Upper lobe of left lung (tissue), 6 donors: ENCODE measurements around the gene PACSIN3. TPM values are rescaled to one million over a fixed set of nuclear protein-coding genes. Genes with fewer than 3 reads are reported as not detected.

Experiments used
- ATAC-seq, 2 donors: fragments of 200-7000 bp; cut with Tn5 transposase; one replicate each; pipeline ENCODE4 v1.9.1; 2022; ENCODE audit warnings: mild to moderate bottlenecking in 2 of 2, moderate library complexity in 2 of 2; ENCODE audit not compliant: low FRiP score in 2 of 2
- DNase-seq, 2 donors: peaks; one replicate each; pipeline ENCODE4 v3.0.0-alpha.2; 2019 to 2020
- H3K27ac ChIP-seq, 4 donors: fragments of 200-600 bp; sonication (generic); one replicate each; pipeline ENCODE4 v1.5.1; 2016 to 2019
- H3K27me3 ChIP-seq, 4 donors: fragments of 200-600 bp; sonication (generic); one replicate each; pipeline ENCODE4 v1.5.1; 2017 to 2019
- H3K36me3 ChIP-seq, 4 donors: fragments of 200-600 bp; sonication (generic); one replicate each; pipeline ENCODE4 v1.5.1; 2016 to 2019
- H3K4me1 ChIP-seq, 4 donors: fragments of 200-600 bp; sonication (generic); one replicate each; pipeline ENCODE4 v1.5.1; 2018 to 2019
- H3K4me3 ChIP-seq, 4 donors: fragments of 200-600 bp; sonication (generic); one replicate each; pipeline ENCODE4 v1.5.1; 2017 to 2019; ENCODE audit warnings: mild to moderate bottlenecking in 2 of 4, moderate library complexity in 1 of 4
- H3K9me3 ChIP-seq, 4 donors: fragments of 200-600 bp; sonication (generic); one replicate each; pipeline ENCODE4 v1.5.1; 2018 to 2019
- EP300 ChIP-seq, 4 donors: sonication (generic); formaldehyde crosslinking; IDR thresholded peaks; one replicate each; pipeline ENCODE4 v1.5.1; 2017; ENCODE audit warnings: antibody characterized with exemption in 4 of 4, control low read depth in 2 of 4
- POLR2A ChIP-seq, 4 donors: fragments of 450-650 bp; IDR thresholded peaks; one replicate each; pipeline ENCODE4 v1.5.1; 2016 to 2017; ENCODE audit warnings: antibody characterized with exemption in 4 of 4, mild to moderate bottlenecking in 2 of 4
- POLR2AphosphoS5 ChIP-seq, 2 donors: sonication (generic); formaldehyde crosslinking; IDR thresholded peaks; one replicate each; pipeline ENCODE4 v1.5.1; 2017; ENCODE audit warnings: antibody characterized with exemption in 2 of 2
- WGBS, 2 donors: methylation state at CpG; one replicate each; pipeline ENCODE4 v1.1.5; 2017 to 2018; 5-methylcytosine and 5-hydroxymethylcytosine counted together
- total RNA-seq, 6 donors: library from RNA; depleted of rRNA in 4 of 6; stranded (reverse); fragments of >200 nt in 4 of 6; gene quantifications; one replicate each; pipeline versions ENCODE4 v1.1.0 to v1.2.1, GENCODE V29; 2016 to 2021
- TF ChIP-seq, protein P1 (sequence below), 6 experiments: fragments of 450-650 bp in 4 of 6; fragments of 200-600 bp in 2 of 6; sonication (generic) in 2 of 6; IDR thresholded peaks; one replicate each; pipeline ENCODE4 v1.5.1; 2016 to 2019; ENCODE audit warnings: antibody characterized with exemption in 6 of 6
- donor health status: DM: no; HTN: no; CAD: no; lungs with moderate emphysema.
- donor health status: DM: no; HTN: yes; CAD: no; lungs with severe emphysema.

The PACSIN3 gene
- total RNA-seq, 6 donors from 2014 or later: 26.8 to 97.4 (median 52.8) TPM

DNA sequence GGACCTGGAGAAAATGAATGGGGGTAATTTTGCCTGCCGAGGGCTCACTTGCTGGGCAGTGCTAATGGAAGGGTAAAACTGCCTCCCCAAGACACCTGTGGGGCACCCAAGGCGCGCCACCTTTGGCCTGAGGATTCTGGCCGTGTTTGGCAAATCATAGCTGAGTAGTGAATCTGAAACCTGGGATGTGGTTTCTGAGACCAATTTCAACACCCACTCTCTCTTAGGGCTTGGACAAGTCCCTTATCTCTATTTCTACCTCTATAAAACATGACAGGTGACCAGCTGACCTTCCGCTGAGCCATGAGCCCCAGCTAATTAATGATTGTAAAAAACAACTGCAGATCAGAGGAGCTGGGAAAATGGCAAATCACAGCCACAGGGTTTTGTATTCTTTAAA is 1.5 kb upstream of the PACSIN3 start:
- WGBS, 2 donors: 21 to 42% methylated on average over 5 of the region's 5 CpGs
- Histone ChIP-seq H3K36me3 (no peaks in the 10 kb centered on the region), H3K27ac (peak overlapping the region; percentile 70 to 87 (median 84)), H3K4me3 (peak overlapping the region in 3 of 4 donors; percentile 65 to 81 (median 74)), H3K9me3 (no peaks in the 10 kb centered on the region), H3K27me3 (peaks cover 0 to 18% (median 2%) of the 10 kb centered on the region in 4 donors), H3K4me1 (peaks cover 18 to 46% (median 39%) of the 10 kb centered on the region in 4 donors)
- ATAC-seq (no peak), DNase-seq (no peak)
- TF ChIP-seq EP300 (IDR thresholded peaks at IDR 0.05) (no peak), POLR2A (IDR thresholded peaks at IDR 0.05) (no peak), POLR2AphosphoS5 (IDR thresholded peaks at IDR 0.05) (no peak)
- TF ChIP-seq, protein P1, sequence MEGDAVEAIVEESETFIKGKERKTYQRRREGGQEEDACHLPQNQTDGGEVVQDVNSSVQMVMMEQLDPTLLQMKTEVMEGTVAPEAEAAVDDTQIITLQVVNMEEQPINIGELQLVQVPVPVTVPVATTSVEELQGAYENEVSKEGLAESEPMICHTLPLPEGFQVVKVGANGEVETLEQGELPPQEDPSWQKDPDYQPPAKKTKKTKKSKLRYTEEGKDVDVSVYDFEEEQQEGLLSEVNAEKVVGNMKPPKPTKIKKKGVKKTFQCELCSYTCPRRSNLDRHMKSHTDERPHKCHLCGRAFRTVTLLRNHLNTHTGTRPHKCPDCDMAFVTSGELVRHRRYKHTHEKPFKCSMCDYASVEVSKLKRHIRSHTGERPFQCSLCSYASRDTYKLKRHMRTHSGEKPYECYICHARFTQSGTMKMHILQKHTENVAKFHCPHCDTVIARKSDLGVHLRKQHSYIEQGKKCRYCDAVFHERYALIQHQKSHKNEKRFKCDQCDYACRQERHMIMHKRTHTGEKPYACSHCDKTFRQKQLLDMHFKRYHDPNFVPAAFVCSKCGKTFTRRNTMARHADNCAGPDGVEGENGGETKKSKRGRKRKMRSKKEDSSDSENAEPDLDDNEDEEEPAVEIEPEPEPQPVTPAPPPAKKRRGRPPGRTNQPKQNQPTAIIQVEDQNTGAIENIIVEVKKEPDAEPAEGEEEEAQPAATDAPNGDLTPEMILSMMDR (IDR thresholded peaks at IDR 0.05): no peak

DNA sequence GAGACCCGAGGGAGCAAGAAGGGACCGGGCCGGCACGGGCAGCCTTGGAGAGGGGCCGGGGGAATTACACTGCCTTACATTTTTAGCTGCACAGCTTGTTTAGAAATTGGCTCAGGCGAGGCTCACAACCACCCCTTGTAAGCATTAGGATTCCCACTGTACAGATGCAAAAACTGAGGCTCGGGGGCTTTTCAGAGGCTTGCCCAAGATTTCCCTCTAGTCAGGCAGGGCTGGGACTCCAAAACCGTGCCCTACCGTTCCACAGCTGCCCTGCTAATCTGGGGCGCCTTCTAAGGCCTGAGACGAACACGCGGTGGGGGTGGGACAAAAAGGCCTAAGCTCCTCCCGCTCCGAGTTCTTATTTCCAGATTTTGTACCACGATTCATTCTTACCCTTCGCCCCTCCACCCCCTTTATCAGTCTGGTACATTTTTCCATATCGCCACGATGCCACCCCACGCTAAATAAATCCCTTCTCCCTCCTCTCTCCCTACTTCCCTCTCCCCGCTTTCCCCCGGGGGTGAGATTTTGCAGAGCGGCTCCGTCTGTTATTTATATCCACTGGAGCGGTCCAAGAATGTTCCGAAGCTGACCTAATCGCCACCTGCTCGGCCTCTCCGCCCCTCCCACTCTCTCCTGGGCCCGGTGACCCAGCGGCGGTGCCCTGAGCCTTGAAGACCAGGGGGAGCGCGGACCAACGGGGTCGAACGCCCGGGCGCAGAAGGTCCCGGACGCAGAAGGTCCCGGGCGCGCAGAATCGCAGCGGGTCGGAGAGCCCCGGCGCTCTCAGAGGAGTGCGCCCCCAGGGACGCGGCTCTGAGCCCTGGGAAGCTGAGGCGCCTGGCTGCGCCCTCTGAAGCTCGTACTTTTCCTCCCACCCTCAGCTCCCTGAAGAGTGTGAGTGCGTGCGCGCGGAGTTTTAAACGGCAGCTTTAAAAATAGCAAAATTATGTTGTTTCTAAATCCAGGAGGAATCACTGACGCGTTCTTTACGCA is 764 bp upstream of the PACSIN3 start:
- TF ChIP-seq, protein P1 (IDR thresholded peaks at IDR 0.05): peak in 2 of 6 experiments; percentile 5 to 13
- TF ChIP-seq POLR2AphosphoS5 (IDR thresholded peaks at IDR 0.05): peak in 1 of 2 donors; percentile 8
- peak in 1 of 4 donors; percentile 14 for TF ChIP-seq POLR2A (IDR thresholded peaks at IDR 0.05)
- TF ChIP-seq EP300 (IDR thresholded peaks at IDR 0.05): no peak
- ATAC-seq (peak in 1 of 2 donors; percentile 41), DNase-seq (peak; percentile 63 to 86)
- 2 to 3% methylated on average over 33 to 62 of the region's 63 CpGs for WGBS, 2 donors
- Histone ChIP-seq H3K4me1 (peaks cover 18 to 46% (median 39%) of the 10 kb centered on the region in 4 donors), H3K9me3 (no peaks in the 10 kb centered on the region), H3K36me3 (no peaks in the 10 kb centered on the region), H3K27ac (peak overlapping the region; percentile 70 to 87 (median 84)), H3K27me3 (peaks cover 0 to 18% (median 2%) of the 10 kb centered on the region in 4 donors), H3K4me3 (peak overlapping the region; percentile 7 to 81 (median 70))

DNA sequence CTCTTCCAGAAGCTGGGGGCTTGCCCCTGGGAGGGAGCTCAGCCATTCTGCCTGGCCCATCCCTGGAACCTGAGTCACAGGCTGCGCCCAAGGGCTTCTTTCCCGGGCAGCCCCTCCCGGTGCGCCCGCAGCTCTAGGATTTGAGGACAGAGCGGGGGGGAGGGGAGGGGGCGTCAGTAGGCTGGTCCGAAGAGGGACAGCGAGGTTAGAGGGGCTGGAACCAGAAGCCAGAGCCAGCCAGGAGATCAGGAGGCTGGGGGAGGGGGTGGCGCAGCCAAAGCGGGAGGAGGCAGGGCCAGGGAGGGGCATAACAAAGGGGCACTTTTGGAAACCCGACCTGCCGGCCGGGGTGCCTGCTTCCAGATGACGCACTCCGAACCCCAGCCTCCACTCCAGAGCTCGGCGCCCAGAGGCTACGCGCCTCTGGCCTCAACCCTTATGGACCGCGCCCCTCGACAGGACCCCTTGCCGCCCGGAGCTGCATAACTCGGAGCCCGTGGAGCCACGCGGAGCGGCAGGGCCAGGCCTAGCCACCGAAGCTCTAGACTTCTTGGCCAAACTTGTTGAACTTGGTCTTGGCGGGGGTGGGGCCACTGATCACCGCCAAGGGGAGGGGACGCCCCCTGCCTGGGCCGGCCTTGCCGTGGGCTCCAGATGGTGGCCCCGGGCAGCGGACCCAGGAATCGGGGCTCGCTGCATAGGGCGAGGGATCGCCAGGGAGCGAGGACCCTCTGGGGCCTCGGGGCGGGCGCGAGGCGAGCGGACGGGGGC is 744 bp downstream of the PACSIN3 start:
- Histone ChIP-seq H3K27ac (peak overlapping the region; percentile 82 to 87 (median 86)), H3K9me3 (no peaks in the 10 kb centered on the region), H3K27me3 (peaks cover 0 to 18% (median 2%) of the 10 kb centered on the region in 4 donors), H3K36me3 (no peaks in the 10 kb centered on the region), H3K4me3 (peak overlapping the region; percentile 42 to 81 (median 70)), H3K4me1 (peaks cover 18 to 46% (median 39%) of the 10 kb centered on the region in 4 donors)
- DNase-seq (peak; percentile 77 to 89), ATAC-seq (peak; percentile 51 to 73)
- WGBS, 2 donors: 14 to 28% methylated on average over 17 to 26 of the region's 50 CpGs
- peak in 3 of 4 donors; percentile 51 to 65 (median 60) for TF ChIP-seq POLR2A (IDR thresholded peaks at IDR 0.05)
- TF ChIP-seq, protein P1 (IDR thresholded peaks at IDR 0.05): no peak
- peak in 1 of 2 donors; percentile 41 for TF ChIP-seq POLR2AphosphoS5 (IDR thresholded peaks at IDR 0.05)
- no peak for TF ChIP-seq EP300 (IDR thresholded peaks at IDR 0.05)

DNA sequence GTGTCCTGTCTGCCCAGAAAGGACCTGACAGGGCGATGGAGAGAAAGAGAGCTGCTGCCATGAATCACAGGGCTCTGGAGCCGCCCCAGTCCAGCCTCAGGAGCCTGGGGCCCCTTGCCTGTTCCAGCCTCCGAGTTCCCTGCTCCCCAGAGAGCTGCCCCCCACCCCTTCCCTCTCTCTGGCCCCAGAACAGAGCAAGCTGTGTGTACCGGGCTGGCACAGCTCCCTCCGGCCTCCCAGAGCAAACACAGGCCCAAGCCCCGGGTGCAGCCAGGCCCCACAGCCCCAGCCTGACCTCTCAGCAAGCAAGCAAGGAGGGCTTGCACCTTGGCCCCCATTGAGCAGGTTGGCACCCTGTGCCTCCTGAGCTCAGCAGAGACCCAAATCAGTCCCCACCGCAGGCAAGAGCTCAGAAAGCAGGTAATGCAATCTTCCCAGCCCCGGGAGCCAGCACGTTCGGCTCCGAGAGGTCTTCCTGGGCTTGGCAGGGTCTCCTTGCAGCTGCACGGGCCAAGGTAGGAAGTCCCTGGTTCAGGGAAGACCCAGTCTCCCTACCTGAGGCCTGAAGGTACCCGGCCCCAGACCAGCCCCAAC is 1.4 kb downstream of the PACSIN3 start:
- no peaks in the 10 kb centered on the region for H3K9me3 ChIP-seq
- H3K4me1 ChIP-seq: peaks cover 18 to 46% (median 39%) of the 10 kb centered on the region in 4 donors
- WGBS, 2 donors: 62% methylated on average over 12 of the region's 13 CpGs; no CpG with 5 or more reads in 1 of the 2 donors
- DNase-seq (peak; percentile 41 to 63), ATAC-seq (no peak)
- H3K27ac ChIP-seq: peak overlapping the region; percentile 82 to 87 (median 86)
- H3K27me3 ChIP-seq: peaks cover 0 to 18% (median 2%) of the 10 kb centered on the region in 4 donors
- H3K4me3 ChIP-seq: peak overlapping the region; percentile 18 to 81 (median 70)
- no peak for TF ChIP-seq EP300 (IDR thresholded peaks at IDR 0.05)
- TF ChIP-seq POLR2A (IDR thresholded peaks at IDR 0.05): no peak
- TF ChIP-seq, protein P1 (IDR thresholded peaks at IDR 0.05): no peak
- TF ChIP-seq POLR2AphosphoS5 (IDR thresholded peaks at IDR 0.05): no peak
- peaks cover 0 to 5% (median 0%) of the 10 kb centered on the region in 4 donors for H3K36me3 ChIP-seq
